OCI-M2 (cell line): Measurements from ENCODE around the gene ZBTB46.

Experiments
- DNase-seq: peaks from one replicate; lab custom pipeline; 2025; ENCODE audit not compliant: unreplicated experiment; lab: John Stamatoyannopoulos, UW

The ZBTB46 gene

GRCh38 chr20:63839620-63840019 is 8.6 kb upstream of the ZBTB46 start:
- no peak for DNase-seq

- DNase-seq: no peak
Observed at GRCh38 chr20:63837479-63837878, 6.4 kb upstream of the ZBTB46 start.

- DNase-seq: no peak
Observed at GRCh38 chr20:63836458-63837344, 5.6 kb upstream of the ZBTB46 start.

- no peak for DNase-seq
Observed at GRCh38 chr20:63835021-63835858, 4.2 kb upstream of the ZBTB46 start.

GRCh38 chr20:63834491-63834880 is 3.4 kb upstream of the ZBTB46 start:
- DNase-seq: no peak

GRCh38 chr20:63833776-63834490 is 2.9 kb upstream of the ZBTB46 start:
- no peak for DNase-seq

- no peak for DNase-seq
Observed at GRCh38 chr20:63831993-63832686, 1.1 kb upstream of the ZBTB46 start.

GRCh38 chr20:63831646-63831992 is 555 bp upstream of the ZBTB46 start:
- DNase-seq: no peak

- no peak for DNase-seq
Observed at GRCh38 chr20:63829945-63830835, 874 bp downstream of the ZBTB46 start.

- DNase-seq: no peak
Observed at GRCh38 chr20:63829603-63829944, 1.5 kb downstream of the ZBTB46 start.

GRCh38 chr20:63828951-63829350 is 2.1 kb downstream of the ZBTB46 start:
- DNase-seq: no peak

- no peak for DNase-seq
Observed at GRCh38 chr20:63828545-63828944, 2.5 kb downstream of the ZBTB46 start.

- no peak for DNase-seq
Observed at GRCh38 chr20:63828124-63828523, 2.9 kb downstream of the ZBTB46 start.

GRCh38 chr20:63826753-63827152 is 4.3 kb downstream of the ZBTB46 start:
- DNase-seq: no peak

- DNase-seq: no peak
Observed at GRCh38 chr20:63825331-63826118, 5.5 kb downstream of the ZBTB46 start.

GRCh38 chr20:63823691-63824311 is 7.3 kb downstream of the ZBTB46 start:
- no peak for DNase-seq

GRCh38 chr20:63822276-63822696 is 8.8 kb downstream of the ZBTB46 start:
- no peak for DNase-seq

GRCh38 chr20:63821811-63822210 is 9.3 kb downstream of the ZBTB46 start:
- DNase-seq: no peak
